Thyroid gland (tissue), 4 donors: Measurements from ENCODE around the gene MICU2. TPM values are rescaled to one million over a fixed set of nuclear protein-coding genes. Genes with fewer than 3 reads are reported as not detected.

Experiments used
- DNase-seq, 2 donors: peaks; one replicate each; pipeline ENCODE4 v3.0.0-alpha.2; 2019
- H3K27ac ChIP-seq, 3 donors: fragments of 200-600 bp; sonication (generic); 1 replicate in 2 of 3; 2 replicates in 1 of 3; pipeline ENCODE4 v1.5.1; 2016 to 2019; ENCODE audit warnings: mild to moderate bottlenecking in 1 of 3, moderate library complexity in 1 of 3
- H3K27me3 ChIP-seq: fragments of 200-600 bp; sonication (generic); one replicate; pipeline ENCODE4 v1.5.1; 2019
- H3K36me3 ChIP-seq, 2 donors: fragments of 200-600 bp; sonication (generic); one replicate each; pipeline ENCODE4 v1.5.1; 2016 to 2019
- H3K4me1 ChIP-seq, 2 donors: fragments of 200-600 bp; sonication (generic); one replicate each; pipeline ENCODE4 v1.5.1; 2017 to 2019
- H3K4me3 ChIP-seq, 3 donors: fragments of 200-600 bp; sonication (generic); replicated peaks in 1 of 3; 1 replicate in 2 of 3; 2 replicates in 1 of 3; pipeline ENCODE4 v1.5.1; 2016; ENCODE audit warnings: mild to moderate bottlenecking in 1 of 3
- H3K9me3 ChIP-seq: fragments of 200-600 bp; sonication (generic); one replicate; pipeline ENCODE4 v1.5.1; 2017
- CTCF ChIP-seq, 6 experiments: fragments of 200-600 bp in 3 of 6; fragments of 450-650 bp in 3 of 6; sonication (generic) in 3 of 6; IDR thresholded peaks; one replicate each; pipeline ENCODE4 v1.5.1; 2016 to 2019; ENCODE audit warnings: antibody characterized with exemption in 6 of 6, mild to moderate bottlenecking in 2 of 6, inconsistent platforms in 1 of 6, moderate library complexity in 1 of 6
- POLR2A ChIP-seq, 2 donors: fragments of 450-650 bp; IDR thresholded peaks; one replicate each; pipeline ENCODE4 v1.6.1; 2017; ENCODE audit warnings: antibody characterized with exemption in 2 of 2, mild to moderate bottlenecking in 2 of 2, moderate library complexity in 1 of 2
- WGBS, 2 donors: methylation state at CpG; one replicate each; pipeline ENCODE4 v1.1.5; 2017; 5-methylcytosine and 5-hydroxymethylcytosine counted together
- intact Hi-C: fragments of 100-400 bp; cut with DNase I; formaldehyde crosslinking; loops from one replicate; pipeline ENCODE4 v1.15.1; 2023
- total RNA-seq, 4 donors: library from RNA; depleted of rRNA; stranded (reverse); fragments of >200 nt; gene quantifications; one replicate each; pipeline ENCODE4 v1.2.3, GENCODE V29; 2016

MICU2 gene
- total RNA-seq, 4 donors from 2014 or later: 55.3 to 127 (median 92.9) TPM

GRCh38 chr13:21458813-21459701 lies 144.9 kb downstream of the MICU2 start, which contains the start of gene ZDHHC20:
ZDHHC20 (minus strand) TSS chr13:21459303; CDS start chr13:21459171, 132 bp downstream.
- 2 to 3% methylated on average over 30 to 43 of the region's 107 CpGs for WGBS, 2 donors
- no peak for TF ChIP-seq CTCF (IDR thresholded peaks at IDR 0.05)
- TF ChIP-seq POLR2A (IDR thresholded peaks at IDR 0.05): peak in 1 of 2 donors; percentile 88
- Histone ChIP-seq H3K4me3 (peak within 1 kb of the TSS; percentile 94 to 98 (median 97)), H3K27me3 (no peaks in the 10 kb centered on the region), H3K36me3 (no peaks in the 10 kb centered on the region), H3K4me1 (peaks cover 0 to 12% of the 10 kb centered on the region in 2 donors), H3K9me3 (no peaks in the 10 kb centered on the region), H3K27ac (peak within 1 kb of the TSS; percentile 84 to 93 (median 91))
- peak; percentile 86 to 90 for DNase-seq
- intact Hi-C loops: loop anchor here (10.0 kb wide), 1 partner anchor 146 kb away; the partner anchor contains the start of gene MICU2

DNA sequence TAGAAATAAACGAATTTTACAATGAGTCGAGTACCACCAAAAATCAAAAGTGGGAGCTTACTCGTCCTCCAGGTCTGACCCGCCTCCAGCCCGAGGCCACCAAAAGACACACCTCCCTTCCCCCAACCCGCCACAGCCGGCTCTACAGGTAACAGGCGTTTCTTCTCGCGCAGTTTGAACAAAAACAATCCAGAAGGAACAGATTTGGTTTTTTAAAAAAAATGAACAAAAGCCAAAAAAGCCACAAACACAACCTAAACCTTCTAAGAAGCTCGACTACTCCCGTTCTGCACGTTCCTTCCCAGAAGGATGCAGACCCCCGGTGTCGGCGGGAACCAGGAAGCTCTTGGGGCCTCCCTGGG lies 145.5 kb downstream of the MICU2 start:
- 0 to 1% methylated on average over 16 of the region's 16 CpGs for WGBS, 2 donors
- Histone ChIP-seq H3K9me3 (no peaks in the 10 kb centered on the region), H3K27me3 (no peaks in the 10 kb centered on the region), H3K36me3 (no peaks in the 10 kb centered on the region), H3K4me3 (peak overlapping the region; percentile 94 to 98 (median 97)), H3K4me1 (peaks cover 0 to 12% of the 10 kb centered on the region in 2 donors), H3K27ac (peak overlapping the region; percentile 84 to 93 (median 91))
- DNase-seq: peak; percentile 81 to 83
- intact Hi-C loops: loop anchor here (10.0 kb wide), 1 partner anchor 146 kb away; the partner anchor contains the start of gene MICU2
- no peak for TF ChIP-seq CTCF (IDR thresholded peaks at IDR 0.05)
- peak in 1 of 2 donors; percentile 16 for TF ChIP-seq POLR2A (IDR thresholded peaks at IDR 0.05)

- Histone ChIP-seq H3K4me1 (peaks cover 0 to 12% of the 10 kb centered on the region in 2 donors), H3K9me3 (no peaks in the 10 kb centered on the region), H3K27me3 (no peaks in the 10 kb centered on the region), H3K36me3 (no peaks in the 10 kb centered on the region), H3K27ac (no peak overlapping the region), H3K4me3 (no peak overlapping the region)
- 89 to 96% methylated on average over 6 of the region's 6 CpGs for WGBS, 2 donors
- intact Hi-C loops: loop anchor here (10.0 kb wide), 1 partner anchor 151 kb away; the partner anchor contains the start of gene MICU2
- no peak for DNase-seq
- TF ChIP-seq CTCF (IDR thresholded peaks at IDR 0.05) (no peak), POLR2A (IDR thresholded peaks at IDR 0.05) (no peak)
These were observed 150.4 kb downstream of the MICU2 start for GRCh38 chr13:21453387-21454081.

GRCh38 chr13:21450936-21451335 lies 153.0 kb downstream of the MICU2 start:
- Histone ChIP-seq H3K4me3 (no peak overlapping the region), H3K36me3 (no peaks in the 10 kb centered on the region), H3K27me3 (no peaks in the 10 kb centered on the region), H3K27ac (no peak overlapping the region), H3K4me1 (peaks cover 0 to 2% of the 10 kb centered on the region in 2 donors), H3K9me3 (no peaks in the 10 kb centered on the region)
- DNase-seq: no peak
- TF ChIP-seq CTCF (IDR thresholded peaks at IDR 0.05) (no peak), POLR2A (IDR thresholded peaks at IDR 0.05) (no peak)
- intact Hi-C loops: loop anchor here (10.0 kb wide), 1 partner anchor 154 kb away; the partner anchor contains the start of gene MICU2
- 91 to 93% methylated on average over 3 of the region's 3 CpGs for WGBS, 2 donors
